HG03103 (cell line): ENCODE results near the gene KIF22.
A peak's percentile ranks its signal among the peaks of the same experiment; 100 is the strongest.
"Not testable (repeated sequence)": the region's sequence is repeated elsewhere in the genome, so short reads cannot be mapped to it uniquely, and the experiment has no call there.

Source experiments
- ATAC-seq: cut with Tn5 transposase; IDR thresholded peaks from one replicate; pipeline ENCODE4 v1.9.1; 2021; ENCODE audit warnings: low read depth; ENCODE audit not compliant: unreplicated experiment

The KIF22 gene

DNA sequence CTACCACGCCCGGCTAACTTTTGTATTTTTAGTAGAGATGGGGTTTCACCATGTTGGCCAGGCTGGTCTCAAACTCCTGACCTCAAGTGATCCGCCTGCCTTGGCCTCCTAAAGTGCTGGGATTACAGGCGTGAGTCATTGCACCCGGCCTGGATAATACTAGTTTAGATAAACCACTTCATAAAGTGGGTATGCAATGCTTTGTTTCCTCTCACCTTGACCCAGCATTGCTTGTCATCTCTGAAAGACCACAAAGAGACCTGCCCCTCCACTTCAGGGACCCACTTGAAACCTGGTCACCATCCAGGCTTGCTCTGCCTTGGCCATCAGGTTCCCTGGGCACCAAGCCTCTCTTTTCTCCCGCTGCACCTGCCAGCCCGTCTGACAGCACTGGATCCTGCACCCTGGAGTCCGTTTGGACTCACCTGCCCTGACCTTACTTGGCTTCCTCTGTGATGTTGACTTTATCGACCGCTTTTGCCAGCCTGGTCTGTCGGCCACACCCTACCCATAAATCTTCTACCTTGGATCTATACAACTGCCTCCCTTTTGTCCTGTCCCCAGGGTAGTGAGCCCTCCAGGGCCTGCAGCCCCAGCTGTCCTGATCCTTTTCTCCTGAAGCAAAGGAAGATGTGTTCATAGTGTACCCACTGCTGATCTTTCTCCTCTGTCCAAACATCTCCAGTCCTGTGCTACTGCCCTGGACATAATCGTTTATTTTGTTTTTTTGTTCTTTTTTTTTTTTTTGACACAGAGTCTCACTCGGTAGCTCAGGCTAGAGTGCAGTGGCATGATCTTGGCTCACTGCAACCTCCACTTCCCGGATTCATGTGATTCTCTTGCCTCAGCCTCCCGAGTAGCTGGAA is 25.2 kb upstream of the KIF22 start:
- ATAC-seq = no peak

DNA sequence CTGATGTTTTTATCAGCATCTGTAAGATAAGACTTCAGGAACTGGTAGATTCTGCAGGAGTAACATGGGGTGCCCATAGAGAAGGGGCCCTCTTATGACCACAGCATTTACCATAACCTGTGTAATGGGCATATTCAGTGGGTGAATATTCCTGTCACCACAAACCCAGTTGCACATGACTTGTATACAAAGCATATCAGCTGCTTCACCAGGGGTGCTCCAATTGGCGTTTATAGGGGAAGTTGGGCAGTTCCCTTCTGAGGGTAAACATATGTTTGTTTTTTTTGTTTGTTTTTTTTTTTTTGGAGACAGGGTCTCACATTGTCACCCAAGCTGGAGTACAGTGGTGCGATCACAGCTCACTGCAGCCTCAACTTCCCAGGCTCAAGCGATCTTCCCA is 24.0 kb upstream of the KIF22 start:
- ATAC-seq = no peak

DNA sequence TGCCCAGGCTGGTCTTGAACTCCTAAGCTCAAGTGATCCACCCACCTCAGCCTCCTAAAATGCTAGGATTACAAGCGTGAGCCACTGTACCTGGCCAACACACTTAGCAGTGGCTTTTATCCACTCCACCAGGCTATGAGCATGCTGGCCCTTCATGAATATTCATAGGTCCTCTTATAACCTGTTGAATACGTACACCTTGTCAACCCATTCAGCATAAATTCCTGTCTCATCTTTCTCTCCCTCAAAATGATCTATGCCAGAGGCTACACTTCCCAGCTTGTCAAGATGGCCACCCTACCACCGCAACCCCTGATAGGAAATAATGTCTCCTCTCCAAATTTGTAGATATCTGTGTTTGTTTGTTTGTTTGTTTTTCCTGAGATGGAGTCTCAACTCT is 23.5 kb upstream of the KIF22 start:
- ATAC-seq = no peak

DNA sequence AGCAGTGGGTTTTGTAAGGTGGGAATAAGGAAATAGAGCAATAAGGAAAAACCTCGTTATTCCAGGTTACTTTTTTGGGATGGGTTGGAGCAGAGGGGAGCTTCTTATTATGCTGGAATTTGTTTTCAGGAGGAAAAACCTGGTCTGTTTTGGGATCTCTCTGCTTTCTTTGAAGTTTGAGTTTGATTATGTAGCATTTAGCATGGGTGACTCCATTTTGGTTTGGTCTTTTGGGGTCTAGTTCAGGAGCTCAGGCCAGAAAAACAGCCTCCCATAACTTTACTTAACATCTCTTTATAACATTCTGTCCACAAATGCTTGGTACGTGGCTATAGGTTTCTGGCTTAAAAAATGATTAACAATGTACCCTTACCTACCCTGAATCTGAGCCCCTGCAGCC is 21.0 kb upstream of the KIF22 start:
- no peak for ATAC-seq

GRCh38 chr16:29770250-29770929 is 20.2 kb upstream of the KIF22 start:
- ATAC-seq = no peak

DNA sequence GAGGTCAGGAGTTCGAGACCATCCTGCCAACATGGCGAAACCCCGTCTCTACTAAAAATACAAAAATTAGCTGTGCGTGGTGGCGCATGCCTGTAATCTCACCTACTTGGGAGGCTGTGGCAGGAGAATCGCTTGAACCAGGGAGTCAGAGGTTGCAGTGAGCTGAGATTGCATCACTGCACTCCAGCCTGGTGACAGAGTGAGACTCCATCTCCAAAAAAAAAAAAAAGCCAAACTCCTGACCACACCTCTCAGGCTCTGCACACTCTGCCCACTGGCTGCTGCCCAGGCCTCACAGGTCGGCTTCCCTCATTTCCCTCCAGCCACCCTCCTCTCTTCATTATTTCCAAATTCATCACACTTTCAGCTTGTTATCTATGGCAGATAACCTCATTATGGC is 18.2 kb upstream of the KIF22 start:
- ATAC-seq = not testable (repeated sequence)

- ATAC-seq = no peak
These were observed 15.8 kb upstream of the KIF22 start for GRCh38 chr16:29774730-29775129.

GRCh38 chr16:29775742-29776408 is 14.7 kb upstream of the KIF22 start:
- no peak for ATAC-seq

GRCh38 chr16:29777576-29778350 is 12.8 kb upstream of the KIF22 start, which contains the start of gene ZG16:
ZG16 (plus strand) TSS chr16:29778256; CDS start chr16:29779267, 1,011 bp downstream.
- ATAC-seq = no peak

GRCh38 chr16:29779474-29779873 is 11.1 kb upstream of the KIF22 start:
- no peak for ATAC-seq

GRCh38 chr16:29783094-29783953 is 7.2 kb upstream of the KIF22 start:
- ATAC-seq = not testable (repeated sequence)

DNA sequence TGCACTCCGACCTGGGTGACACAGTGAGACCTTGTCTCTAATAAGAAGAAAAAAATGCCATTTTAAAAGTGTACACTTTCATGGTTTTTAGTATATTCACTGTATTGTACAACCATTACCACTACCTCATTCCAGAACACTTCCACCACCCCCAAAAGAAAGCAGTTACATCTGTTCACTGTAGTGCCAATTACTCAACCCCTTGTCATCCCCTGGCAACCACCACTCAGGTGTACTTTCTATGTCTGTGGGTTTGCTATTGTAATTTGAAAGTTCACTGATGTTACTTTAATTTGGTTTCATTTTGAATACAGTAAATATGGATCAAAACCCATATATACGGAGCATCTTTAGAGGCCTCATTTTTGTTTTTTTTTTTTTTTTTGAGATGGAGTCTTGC is 6.4 kb upstream of the KIF22 start:
- ATAC-seq = no peak

DNA sequence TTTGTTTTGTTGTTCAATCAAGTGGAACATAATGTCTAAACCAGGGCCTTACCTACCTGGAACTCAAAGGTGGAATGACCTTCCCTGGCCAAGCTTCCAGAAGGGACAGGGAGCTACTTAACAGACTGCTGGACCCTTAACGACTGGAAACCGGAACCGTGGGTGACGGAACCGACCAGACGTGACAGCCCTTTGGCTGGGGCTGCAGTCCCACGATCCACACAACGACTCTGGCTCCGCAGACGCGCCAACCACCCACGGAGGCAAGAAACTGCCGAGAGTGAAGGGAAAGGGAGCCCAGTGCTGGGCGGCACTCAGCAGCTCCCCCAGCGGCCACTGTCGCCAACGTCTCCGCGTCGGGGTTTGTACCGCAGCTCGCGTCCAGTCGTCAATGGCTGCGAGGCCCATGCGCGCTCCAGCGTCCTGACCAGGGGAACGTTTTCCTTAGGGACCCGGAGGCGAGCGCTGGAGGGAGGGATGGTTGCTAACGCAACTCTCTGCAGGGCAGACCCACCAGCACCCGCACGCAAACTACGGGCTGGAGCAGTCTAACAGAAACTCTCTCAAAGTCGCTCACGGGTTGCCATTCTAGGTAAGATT is 5.5 kb upstream of the KIF22 start:
- ATAC-seq = no peak

GRCh38 chr16:29787155-29787554 is 3.4 kb upstream of the KIF22 start:
- not testable (repeated sequence) for ATAC-seq

DNA sequence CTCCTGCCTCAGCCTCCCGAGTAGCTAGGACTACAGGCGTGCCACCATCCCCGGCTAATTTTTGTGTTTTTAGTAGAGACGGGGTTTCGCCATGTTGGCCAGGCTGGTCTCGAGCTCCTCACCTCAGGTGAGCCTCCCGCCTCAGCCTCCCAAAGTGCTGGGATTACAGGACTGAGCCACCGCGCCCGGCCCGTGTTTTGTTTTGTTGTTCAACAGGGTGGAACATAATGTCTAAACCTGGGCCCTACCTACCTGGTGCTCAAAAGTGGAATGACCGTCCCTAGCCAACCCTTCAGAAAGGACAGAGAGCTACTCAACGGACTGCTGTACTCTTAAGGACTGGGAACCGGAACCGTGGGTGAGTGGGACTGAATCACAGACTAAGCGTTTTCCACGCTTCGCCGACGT is 772 bp upstream of the KIF22 start:
- ATAC-seq = no peak

DNA sequence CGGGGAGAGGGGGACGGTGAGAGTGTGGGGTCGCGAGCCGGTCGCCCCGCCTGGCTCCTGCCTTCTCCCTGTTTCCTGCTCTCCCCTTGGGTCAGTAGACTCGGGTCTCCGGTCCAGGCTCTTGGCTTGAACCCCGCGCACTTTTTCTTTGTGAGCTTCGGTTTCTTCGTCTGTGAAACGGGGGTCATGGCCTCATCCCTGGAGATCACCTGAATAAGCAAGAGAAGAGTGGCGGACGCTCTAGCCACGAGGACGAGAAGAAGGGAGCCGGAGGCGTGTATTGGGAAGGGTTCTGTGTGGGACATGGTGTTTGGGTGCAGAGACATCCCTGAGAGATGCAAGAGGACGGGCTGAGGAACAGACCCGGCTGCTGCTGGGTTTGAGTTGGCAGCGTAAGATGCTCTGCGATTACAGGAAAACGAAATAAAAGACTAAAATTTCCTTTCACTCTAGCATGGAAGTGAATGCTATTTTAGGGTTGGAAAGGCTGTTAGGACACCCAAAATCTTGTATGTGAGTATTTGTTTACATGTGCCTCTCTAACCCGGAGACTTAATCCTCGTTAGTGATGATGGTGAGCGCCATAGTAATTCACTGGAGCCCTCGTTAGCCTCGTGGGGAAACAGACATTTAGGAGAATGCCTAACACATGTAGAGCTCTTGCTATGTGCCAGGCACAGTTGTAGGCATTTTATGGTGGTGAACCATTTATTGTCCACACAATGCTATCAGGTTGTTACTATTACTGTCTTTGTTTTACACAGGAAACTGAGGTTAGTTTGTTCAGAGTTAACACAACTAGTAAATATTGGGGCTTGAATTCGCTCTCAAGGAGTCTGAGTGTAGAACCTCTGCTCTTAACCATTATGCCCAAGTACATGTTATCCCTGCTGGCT is 646 bp downstream of the KIF22 start:
- ATAC-seq = peak; percentile 14

- ATAC-seq = no peak
These were observed 1.6 kb downstream of the KIF22 start for GRCh38 chr16:29791845-29792807.
